Lower leg skin (tissue), 4 donors: ENCODE data around the gene ALDH1A3. TPM values are rescaled to one million over a fixed set of nuclear protein-coding genes. Genes with fewer than 3 reads are reported as not detected.

Experiments used
- DNase-seq, 2 donors: peaks; one replicate each; pipeline ENCODE4 v3.0.0-alpha.2; 2019; ENCODE audit warnings: low spot score in 2 of 2
- H3K4me3 ChIP-seq: fragments of 200-600 bp; sonication (generic); 2 replicates; pipeline ENCODE4 v1.5.1; 2017; ENCODE audit warnings: mild to moderate bottlenecking, low read depth; ENCODE audit not compliant: poor library complexity, severe bottlenecking
- POLR2A ChIP-seq, 2 donors: fragments of 450-650 bp; IDR thresholded peaks; one replicate each; pipeline ENCODE4 v1.6.1; 2016 to 2017; ENCODE audit warnings: antibody characterized with exemption in 2 of 2, mild to moderate bottlenecking in 1 of 2, moderate library complexity in 1 of 2
- WGBS, 2 donors: methylation state at CpG; one replicate each; pipeline ENCODE4 v1.1.5; 2018; 5-methylcytosine and 5-hydroxymethylcytosine counted together
- intact Hi-C: fragments of 100-400 bp; cut with DNase I; formaldehyde crosslinking; loops from one replicate; pipeline ENCODE4 v1.15.0; 2023; ENCODE audit warnings: low total_unique reads
- total RNA-seq, 4 donors: library from RNA; depleted of rRNA; stranded (reverse); fragments of >200 nt; gene quantifications; one replicate each; pipeline ENCODE4 v1.1.0, GENCODE V29; 2016
- TF ChIP-seq, protein P1 (sequence below), 3 donors: fragments of 450-650 bp; IDR thresholded peaks; one replicate each; pipeline ENCODE4 v1.5.1; 2016; ENCODE audit warnings: antibody characterized with exemption in 3 of 3, mild to moderate bottlenecking in 3 of 3, moderate library complexity in 2 of 3

ALDH1A3 gene
- total RNA-seq, 4 donors from 2014 or later, result 3.3 to 24.5 (median 8.7) TPM

DNA sequence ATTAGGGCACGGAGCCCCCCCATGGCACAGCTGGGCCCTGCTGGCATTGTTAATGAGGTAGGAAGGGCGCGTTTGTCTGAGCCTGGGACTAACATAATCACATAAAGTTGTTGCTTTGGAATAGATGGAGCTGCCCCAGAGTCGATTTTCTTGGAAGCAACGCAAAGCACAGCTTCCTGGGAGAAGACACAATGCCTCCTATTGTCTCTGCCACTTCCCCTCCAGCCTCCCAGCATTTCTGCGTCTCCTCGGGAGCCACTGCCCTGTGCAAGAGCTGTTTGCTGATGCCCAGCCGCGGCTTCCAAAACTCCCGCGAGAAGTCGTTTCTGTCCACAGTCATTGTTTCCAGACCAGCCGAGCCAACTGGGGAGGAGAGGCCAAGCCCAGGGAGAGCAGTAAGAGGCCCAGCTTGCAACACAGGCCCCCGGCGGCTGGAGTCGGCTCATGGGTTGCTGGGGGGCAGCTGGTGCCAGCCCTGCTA, 18.1 kb upstream of the ALDH1A3 start:
- no peak overlapping the region for H3K4me3 ChIP-seq
- DNase-seq, result peak in 1 of 2 donors; percentile 86
- TF ChIP-seq POLR2A (IDR thresholded peaks at IDR 0.05), result no peak
- TF ChIP-seq, protein P1, sequence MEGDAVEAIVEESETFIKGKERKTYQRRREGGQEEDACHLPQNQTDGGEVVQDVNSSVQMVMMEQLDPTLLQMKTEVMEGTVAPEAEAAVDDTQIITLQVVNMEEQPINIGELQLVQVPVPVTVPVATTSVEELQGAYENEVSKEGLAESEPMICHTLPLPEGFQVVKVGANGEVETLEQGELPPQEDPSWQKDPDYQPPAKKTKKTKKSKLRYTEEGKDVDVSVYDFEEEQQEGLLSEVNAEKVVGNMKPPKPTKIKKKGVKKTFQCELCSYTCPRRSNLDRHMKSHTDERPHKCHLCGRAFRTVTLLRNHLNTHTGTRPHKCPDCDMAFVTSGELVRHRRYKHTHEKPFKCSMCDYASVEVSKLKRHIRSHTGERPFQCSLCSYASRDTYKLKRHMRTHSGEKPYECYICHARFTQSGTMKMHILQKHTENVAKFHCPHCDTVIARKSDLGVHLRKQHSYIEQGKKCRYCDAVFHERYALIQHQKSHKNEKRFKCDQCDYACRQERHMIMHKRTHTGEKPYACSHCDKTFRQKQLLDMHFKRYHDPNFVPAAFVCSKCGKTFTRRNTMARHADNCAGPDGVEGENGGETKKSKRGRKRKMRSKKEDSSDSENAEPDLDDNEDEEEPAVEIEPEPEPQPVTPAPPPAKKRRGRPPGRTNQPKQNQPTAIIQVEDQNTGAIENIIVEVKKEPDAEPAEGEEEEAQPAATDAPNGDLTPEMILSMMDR (IDR thresholded peaks at IDR 0.05), result no peak
- WGBS, 2 donors, result 62 to 67% methylated on average over 16 of the region's 16 CpGs
- intact Hi-C loops, result no loop called here

DNA sequence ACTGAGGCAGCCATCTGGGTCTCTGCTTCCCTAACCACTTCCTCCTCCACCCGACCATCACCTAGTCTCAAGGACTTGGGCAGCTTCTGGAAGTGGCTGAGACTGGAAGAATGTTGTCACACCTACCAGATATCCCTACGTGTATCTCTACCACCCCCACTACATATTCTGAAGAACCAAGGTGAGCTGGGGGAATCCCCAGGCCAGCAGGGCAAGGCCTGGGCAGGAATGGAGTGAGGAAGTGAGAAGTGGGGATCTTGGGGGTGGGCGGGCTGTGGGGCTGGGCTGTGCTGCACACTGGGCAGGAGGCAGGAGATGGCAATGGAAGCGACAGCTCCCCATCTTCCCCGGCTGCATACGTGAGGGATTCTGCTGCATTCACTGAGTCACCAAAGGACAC, 17.5 kb upstream of the ALDH1A3 start:
- intact Hi-C loops, result no loop called here
- WGBS, 2 donors, result 90 to 96% methylated on average over 6 of the region's 6 CpGs
- DNase-seq, result no peak
- H3K4me3 ChIP-seq, result no peak overlapping the region
- TF ChIP-seq, protein P1 (IDR thresholded peaks at IDR 0.05), result no peak
- TF ChIP-seq POLR2A (IDR thresholded peaks at IDR 0.05), result no peak

DNA sequence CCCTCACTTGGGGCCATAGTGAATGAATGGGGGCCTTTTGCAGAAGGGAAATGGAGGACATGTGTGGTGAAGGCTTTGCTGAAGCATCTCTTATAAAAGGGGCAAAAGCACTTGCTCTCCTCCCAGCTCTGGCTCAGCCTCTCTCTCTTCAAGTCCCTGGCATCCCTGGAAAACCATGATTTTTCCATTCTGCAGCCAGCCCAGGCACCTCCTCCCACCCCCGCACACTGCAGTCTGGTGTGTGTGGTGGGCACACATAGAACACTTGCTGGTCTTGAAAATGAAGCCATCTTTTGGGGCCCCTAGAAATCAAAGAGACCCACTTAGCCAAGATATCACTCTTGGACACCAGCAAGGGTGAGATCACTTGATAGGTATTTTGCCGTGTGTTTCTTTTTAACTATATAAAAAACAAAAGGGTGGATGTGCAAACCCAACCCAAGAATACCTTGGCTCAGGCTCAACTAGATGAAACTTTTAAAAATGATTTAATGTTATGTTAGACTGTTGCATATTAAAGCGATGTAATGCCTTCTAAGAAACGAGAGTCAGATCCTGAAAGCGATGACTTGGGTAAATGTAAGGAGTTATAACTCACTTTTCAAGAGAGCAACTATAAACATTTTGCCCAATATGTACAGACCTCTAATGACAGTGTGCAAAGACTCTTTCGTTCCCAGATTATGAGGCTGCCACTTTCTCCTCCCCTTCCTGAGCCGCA, 16.4 kb upstream of the ALDH1A3 start:
- no peak for TF ChIP-seq POLR2A (IDR thresholded peaks at IDR 0.05)
- no peak overlapping the region for H3K4me3 ChIP-seq
- WGBS, 2 donors, result 51 to 55% methylated on average over 7 of the region's 7 CpGs
- intact Hi-C loops, result no loop called here
- DNase-seq, result no peak

DNA sequence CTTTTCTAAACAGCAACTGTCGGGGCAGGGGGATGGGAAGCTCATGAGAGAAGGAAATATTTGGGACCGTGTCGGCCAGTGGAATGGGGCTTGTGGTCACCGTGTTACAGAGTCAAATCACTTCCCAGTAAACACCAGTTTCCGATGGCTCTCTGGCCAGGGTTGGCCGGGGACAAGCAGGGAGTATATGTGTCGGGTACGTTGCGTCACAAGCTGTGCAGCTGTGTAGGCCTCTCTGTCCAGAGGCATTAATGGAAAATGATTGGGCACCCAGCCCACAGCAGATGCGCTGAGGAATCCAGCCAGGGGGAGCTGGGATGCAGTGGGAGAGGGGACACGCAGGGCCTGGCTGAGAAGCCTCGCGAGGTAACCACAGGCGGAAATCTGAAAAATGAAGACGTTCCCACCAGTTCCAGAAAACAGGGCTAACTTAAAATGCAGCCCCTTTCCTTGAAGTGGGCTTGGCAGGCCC, 15.8 kb upstream of the ALDH1A3 start:
- 63 to 70% methylated on average over 15 of the region's 15 CpGs for WGBS, 2 donors
- intact Hi-C loops, result no loop called here
- TF ChIP-seq POLR2A (IDR thresholded peaks at IDR 0.05), result no peak
- TF ChIP-seq, protein P1 (IDR thresholded peaks at IDR 0.05), result no peak
- H3K4me3 ChIP-seq, result no peak overlapping the region
- no peak for DNase-seq

DNA sequence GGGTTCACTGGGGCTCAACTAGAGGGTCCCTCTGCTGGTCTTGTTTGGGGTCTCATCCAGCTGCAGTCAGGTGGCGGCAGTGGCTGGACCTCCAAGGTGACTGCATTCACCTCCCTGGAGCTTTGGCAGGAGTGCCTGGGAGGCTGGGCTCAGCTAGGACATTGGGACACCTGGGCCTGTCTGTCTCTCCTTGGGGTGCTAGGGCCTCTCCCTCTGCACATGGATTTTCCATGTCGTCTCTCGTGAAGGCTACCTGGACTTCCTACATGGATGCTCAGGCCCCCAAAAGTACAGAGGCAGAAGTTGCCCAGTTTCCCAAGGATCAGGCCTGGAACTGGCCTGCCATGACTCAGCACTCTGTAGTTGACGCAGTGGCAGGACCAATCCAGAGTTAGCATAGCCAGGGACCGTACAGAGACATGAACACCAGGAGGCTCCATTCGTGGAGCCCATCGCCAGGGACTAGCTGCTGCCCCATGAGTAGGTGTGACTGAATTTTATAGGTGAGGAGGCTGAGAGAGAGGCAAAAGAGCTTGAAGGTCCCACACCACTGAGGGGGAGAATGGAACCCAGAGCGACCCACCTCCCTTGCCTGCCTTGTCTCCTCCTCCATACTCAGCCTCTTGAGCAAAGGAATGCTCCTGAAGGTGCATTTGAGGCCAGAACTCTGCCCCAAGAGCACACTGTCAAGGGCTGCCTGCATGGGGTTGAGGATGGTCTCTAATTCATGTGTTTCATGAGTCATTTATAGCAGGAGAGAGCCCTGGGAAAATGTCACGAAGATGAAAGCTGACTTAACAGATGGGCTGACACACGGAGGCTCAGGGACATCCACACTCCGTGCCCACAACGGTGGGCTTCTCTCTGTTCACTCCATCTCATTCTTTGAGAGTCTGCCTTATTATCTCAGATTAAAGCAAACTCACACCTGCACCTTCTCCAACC, 13.0 kb upstream of the ALDH1A3 start:
- TF ChIP-seq, protein P1 (IDR thresholded peaks at IDR 0.05), result no peak
- 92 to 96% methylated on average over 12 of the region's 12 CpGs for WGBS, 2 donors
- H3K4me3 ChIP-seq, result no peak overlapping the region
- intact Hi-C loops, result no loop called here
- DNase-seq, result no peak

DNA sequence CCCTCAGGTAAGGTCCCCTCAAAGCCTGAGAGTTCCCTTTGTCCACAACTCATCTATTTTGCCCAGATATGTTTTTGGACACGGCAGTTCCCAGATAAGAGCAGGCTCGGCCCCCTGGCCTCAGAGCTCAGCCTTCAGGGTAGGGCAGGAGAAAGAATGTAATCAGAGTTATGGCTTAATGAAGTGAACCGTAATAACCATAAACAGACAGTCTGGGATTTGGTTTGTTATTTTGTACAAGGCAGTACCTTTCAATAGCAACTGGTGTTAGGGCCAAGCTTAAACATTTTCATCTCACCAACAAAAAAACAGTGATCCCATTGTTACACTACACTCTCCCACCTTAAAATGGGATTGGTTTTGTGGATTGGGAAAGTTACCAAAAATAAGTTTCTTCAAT, 12.2 kb upstream of the ALDH1A3 start:
- no peak overlapping the region for H3K4me3 ChIP-seq
- TF ChIP-seq POLR2A (IDR thresholded peaks at IDR 0.05), result no peak
- TF ChIP-seq, protein P1 (IDR thresholded peaks at IDR 0.05), result no peak
- intact Hi-C loops, result no loop called here
- WGBS, 2 donors, result 83 to 91% methylated on average over 3 of the region's 3 CpGs
- DNase-seq, result no peak
